ENCODE data around the gene SEMA4F.
"Not testable (repeated sequence)": the region's sequence is repeated elsewhere in the genome, so short reads cannot be mapped to it uniquely, and the experiment has no call there.

DNA sequence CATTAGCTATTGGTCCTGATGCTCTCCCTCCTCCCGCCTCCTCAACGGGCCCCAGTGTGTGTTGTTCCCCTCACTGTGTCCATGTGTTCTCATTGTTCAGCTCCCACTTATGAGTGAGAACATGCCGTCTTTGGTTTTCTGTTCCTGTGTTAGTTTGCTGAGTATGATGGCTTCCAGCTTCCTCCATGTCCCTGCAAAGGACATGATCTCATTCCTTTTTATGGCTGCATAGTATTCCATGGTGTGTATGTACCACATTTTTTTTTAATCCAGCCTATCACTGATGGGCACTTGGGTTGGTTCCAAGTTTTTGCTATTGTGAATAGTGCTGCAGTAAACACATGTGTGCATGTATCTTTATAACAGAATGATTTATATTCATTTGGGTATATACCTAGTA lies 23.6 kb upstream of the SEMA4F start:
- TF ChIP-seq, protein P1, sequence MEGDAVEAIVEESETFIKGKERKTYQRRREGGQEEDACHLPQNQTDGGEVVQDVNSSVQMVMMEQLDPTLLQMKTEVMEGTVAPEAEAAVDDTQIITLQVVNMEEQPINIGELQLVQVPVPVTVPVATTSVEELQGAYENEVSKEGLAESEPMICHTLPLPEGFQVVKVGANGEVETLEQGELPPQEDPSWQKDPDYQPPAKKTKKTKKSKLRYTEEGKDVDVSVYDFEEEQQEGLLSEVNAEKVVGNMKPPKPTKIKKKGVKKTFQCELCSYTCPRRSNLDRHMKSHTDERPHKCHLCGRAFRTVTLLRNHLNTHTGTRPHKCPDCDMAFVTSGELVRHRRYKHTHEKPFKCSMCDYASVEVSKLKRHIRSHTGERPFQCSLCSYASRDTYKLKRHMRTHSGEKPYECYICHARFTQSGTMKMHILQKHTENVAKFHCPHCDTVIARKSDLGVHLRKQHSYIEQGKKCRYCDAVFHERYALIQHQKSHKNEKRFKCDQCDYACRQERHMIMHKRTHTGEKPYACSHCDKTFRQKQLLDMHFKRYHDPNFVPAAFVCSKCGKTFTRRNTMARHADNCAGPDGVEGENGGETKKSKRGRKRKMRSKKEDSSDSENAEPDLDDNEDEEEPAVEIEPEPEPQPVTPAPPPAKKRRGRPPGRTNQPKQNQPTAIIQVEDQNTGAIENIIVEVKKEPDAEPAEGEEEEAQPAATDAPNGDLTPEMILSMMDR (conservative IDR thresholded peaks at IDR 0.05 in 1 of 2, IDR thresholded peaks at IDR 0.05 in 1 of 2; ENCODE audit: extremely low read depth in 1 of 2, insufficient read depth in 1 of 2, low read depth in 1 of 2, low read length in 2 of 2) = not testable (repeated sequence)
- TF ChIP-seq EZH2 (IDR thresholded peaks at IDR 0.05; ENCODE audit: borderline replicate concordance, low read length) = not testable (repeated sequence)
